ENCODE data around the gene INSM1.

Gene INSM1

DNA sequence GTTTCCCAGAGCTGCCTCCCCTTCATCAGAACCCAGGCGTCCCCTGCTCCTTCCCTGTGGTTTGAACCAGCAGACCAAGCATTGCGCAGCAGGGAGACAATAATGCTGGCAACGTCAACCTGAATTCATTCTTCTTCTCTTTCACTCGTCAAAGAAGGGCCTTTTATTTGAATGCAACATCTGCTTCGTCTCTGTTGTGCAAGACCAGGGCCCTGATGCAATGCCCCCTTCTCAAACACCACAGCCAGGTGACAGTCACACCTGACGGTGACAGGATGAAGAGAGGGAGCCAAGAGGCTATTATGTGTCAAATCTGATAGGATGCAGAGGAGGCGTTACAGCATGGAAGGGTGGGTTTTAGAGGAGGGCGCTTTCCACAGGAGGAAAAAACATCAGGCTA, 8.0 kb downstream of the INSM1 start:
- no peak overlapping the region for H3K27ac ChIP-seq
- TF ChIP-seq ZFX (IDR thresholded peaks at IDR 0.05) = no peak
- TF ChIP-seq, protein P1, sequence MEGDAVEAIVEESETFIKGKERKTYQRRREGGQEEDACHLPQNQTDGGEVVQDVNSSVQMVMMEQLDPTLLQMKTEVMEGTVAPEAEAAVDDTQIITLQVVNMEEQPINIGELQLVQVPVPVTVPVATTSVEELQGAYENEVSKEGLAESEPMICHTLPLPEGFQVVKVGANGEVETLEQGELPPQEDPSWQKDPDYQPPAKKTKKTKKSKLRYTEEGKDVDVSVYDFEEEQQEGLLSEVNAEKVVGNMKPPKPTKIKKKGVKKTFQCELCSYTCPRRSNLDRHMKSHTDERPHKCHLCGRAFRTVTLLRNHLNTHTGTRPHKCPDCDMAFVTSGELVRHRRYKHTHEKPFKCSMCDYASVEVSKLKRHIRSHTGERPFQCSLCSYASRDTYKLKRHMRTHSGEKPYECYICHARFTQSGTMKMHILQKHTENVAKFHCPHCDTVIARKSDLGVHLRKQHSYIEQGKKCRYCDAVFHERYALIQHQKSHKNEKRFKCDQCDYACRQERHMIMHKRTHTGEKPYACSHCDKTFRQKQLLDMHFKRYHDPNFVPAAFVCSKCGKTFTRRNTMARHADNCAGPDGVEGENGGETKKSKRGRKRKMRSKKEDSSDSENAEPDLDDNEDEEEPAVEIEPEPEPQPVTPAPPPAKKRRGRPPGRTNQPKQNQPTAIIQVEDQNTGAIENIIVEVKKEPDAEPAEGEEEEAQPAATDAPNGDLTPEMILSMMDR (conservative IDR thresholded peaks at IDR 0.05) = no peak

DNA sequence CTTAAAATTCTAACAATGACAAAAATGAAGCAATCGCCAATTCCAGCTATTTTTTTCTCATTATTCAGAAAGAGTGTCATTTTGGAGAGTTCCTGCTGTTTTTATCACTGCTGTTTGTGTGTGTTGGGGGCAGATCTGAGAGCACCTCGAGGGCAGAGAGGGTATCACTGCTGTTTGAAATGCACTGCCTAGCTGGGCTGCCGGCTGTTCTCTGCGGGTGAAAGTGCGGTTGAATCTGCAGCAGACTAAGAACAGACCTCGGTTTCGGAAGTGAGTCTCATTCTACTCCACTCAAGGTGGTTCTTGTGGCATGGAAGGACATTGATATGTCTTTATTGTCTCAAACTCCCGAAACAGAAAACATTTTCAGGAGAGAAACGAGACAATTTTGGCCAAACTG, 18.3 kb downstream of the INSM1 start:
- no peak for TF ChIP-seq ZFX (IDR thresholded peaks at IDR 0.05)
- TF ChIP-seq, protein P1 (conservative IDR thresholded peaks at IDR 0.05) = no peak
- H3K27ac ChIP-seq = no peak overlapping the region

DNA sequence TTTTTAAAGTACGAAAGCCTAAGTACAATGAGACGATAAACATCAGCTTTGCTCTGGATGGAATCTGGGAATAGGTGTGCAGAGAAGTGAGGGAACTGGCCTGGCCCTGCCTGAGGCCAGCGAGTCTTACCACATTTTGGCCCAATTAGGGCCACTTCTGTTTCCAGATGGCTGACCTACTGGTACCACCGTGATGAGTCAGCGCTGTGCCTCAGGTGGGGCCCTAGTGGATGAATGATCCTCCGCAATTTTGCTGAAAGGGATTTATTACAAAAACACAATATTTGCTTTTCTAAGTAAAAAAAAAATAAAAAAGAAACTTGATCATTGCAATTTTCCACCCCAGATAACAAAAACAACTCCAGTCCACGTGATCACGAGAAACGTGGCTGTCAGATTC, 22.5 kb downstream of the INSM1 start:
- H3K27ac ChIP-seq = no peak overlapping the region
- TF ChIP-seq, protein P1 (conservative IDR thresholded peaks at IDR 0.05) = no peak
- TF ChIP-seq ZFX (IDR thresholded peaks at IDR 0.05) = no peak

DNA sequence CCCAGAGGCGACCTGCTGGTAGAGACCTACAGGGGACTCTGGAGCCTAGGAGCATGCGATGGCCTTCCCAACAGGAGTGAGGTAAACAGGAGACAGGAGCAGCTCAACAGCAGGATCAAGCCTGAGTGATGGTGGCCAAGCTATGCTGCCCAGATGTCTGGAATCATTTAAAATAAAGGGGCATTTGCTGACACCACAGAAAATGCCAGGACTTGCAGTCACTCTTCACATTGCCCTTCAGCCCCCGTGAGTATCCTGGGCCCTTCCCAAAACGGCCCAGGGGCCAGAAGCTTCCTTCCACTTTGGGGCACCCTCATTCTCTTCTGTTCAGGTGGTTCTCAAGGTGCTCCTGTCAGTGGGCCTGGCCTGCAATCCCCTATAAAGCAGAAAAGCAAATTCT, 23.2 kb downstream of the INSM1 start:
- no peak overlapping the region for H3K27ac ChIP-seq
- no peak for TF ChIP-seq ZFX (IDR thresholded peaks at IDR 0.05)
- TF ChIP-seq, protein P1 (conservative IDR thresholded peaks at IDR 0.05) = no peak

DNA sequence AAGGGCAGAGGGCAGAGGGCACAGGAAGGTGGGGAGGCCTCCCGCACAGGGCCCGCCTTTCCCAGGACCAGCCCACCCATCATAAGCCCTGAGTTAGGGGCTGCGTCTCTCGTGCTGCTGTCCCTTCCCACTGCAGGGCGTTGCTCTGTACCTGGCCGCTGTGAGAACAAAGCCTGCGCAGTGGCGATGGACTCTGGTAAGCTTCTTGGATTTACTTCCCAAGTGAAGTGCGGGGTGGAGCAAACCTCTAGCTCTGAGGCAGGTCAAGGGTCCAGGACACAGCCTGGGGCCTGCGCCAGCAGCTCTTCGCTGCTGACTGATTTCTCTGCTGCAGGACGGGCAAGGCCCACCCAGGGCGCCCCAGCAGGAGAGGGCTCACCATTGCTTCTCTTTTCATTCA, 23.9 kb downstream of the INSM1 start:
- TF ChIP-seq ZFX (IDR thresholded peaks at IDR 0.05) = no peak
- TF ChIP-seq, protein P1 (conservative IDR thresholded peaks at IDR 0.05) = no peak
- no peak overlapping the region for H3K27ac ChIP-seq

DNA sequence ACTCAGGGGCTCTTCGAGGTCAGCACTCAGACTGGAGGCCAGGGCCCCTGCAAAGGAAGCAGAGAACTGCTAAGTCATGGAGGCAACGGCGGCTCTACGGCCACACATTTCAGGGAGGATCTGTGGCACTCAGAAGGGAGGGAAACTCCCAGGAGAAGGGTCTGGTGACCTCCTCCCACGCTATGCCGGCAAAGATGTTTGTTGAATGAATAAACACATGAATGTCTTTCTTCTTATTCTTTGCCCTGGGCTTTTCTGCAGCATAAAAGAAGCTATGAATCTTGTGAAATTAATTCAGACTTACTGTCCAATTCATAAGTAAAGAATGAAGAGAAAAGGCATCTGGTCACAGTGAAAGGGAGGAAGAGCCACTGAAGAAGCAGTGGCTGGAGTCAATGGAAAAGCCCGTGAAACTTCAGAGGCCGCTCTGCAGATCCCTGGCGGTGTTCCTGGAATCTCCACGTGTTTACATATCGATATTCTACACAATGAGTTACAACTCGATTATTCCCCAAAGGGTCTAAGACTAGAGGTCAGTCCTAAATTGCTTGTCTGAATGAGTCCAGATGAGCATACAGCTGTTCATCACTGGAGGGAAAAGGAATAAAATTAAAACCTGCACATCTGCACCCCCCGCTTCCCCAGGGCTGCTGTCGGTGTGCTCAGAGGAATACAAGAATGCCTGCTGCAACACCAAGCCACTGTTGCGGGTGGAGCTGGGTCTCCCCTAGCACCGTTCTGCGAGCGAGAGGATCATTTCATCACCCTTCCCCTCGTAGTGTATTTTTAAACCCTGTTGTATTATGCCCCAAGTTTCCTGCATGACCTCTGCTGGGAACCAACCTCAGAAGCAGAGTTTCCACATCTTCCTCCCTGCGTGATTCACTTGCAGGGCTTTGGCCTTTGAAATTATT, 25.6 kb downstream of the INSM1 start:
- TF ChIP-seq, protein P1 (conservative IDR thresholded peaks at IDR 0.05) = no peak
- no peak for TF ChIP-seq ZFX (IDR thresholded peaks at IDR 0.05)
- no peak overlapping the region for H3K27ac ChIP-seq

DNA sequence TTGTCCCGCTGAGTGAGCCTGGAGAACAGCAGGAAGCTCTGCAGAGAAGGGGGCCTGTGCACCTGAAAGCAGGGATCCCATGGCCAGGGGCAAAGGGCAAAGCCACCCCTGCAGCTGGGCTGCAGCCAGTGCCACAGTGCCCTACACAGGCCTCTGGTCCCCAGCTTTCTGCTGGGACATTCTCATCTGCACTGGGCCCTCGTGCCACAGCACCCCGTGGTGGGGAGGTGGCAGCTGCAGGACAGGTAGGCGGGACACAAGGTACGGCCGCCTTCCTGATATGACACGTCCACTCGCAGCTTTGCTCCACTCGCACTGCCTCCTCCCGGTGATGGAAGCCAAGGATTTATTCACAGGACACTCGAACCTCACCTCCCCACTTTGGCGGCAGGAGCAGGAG, 27.2 kb downstream of the INSM1 start:
- TF ChIP-seq, protein P1 (conservative IDR thresholded peaks at IDR 0.05) = no peak
- TF ChIP-seq ZFX (IDR thresholded peaks at IDR 0.05) = no peak
- H3K27ac ChIP-seq = no peak overlapping the region
